Mucosa of descending colon (tissue), 3 donors: ENCODE results near the gene BTG4. TPM values are rescaled to one million over a fixed set of nuclear protein-coding genes. Genes with fewer than 3 reads are reported as not detected.

Experiments used
- ATAC-seq: fragments of 200-7000 bp; cut with Tn5 transposase; one replicate; pipeline ENCODE4 v1.9.1; 2020; ENCODE audit warnings: mild to moderate bottlenecking, moderate library complexity
- DNase-seq, 3 donors: peaks; one replicate each; pipeline ENCODE4 v3.0.0-alpha.2; 2020
- H3K36me3 ChIP-seq: fragments of 200-600 bp; one replicate; pipeline ENCODE4 v1.8.0; 2021; ENCODE audit warnings: low read depth, mild to moderate bottlenecking
- H3K4me1 ChIP-seq: fragments of 200-600 bp; one replicate; pipeline ENCODE4 v1.8.0; 2021; ENCODE audit warnings: low read depth, mild to moderate bottlenecking
- H3K4me3 ChIP-seq: fragments of 200-600 bp; one replicate; pipeline ENCODE4 v1.8.0; 2021; ENCODE audit warnings: mild to moderate bottlenecking
- H3K9me3 ChIP-seq: fragments of 200-600 bp; one replicate; pipeline ENCODE4 v1.8.0; 2021; ENCODE audit warnings: mild to moderate bottlenecking
- CTCF ChIP-seq: fragments of 200-600 bp; IDR thresholded peaks from one replicate; pipeline ENCODE4 v1.8.0; 2022; ENCODE audit warnings: antibody characterized with exemption, mild to moderate bottlenecking
- intact Hi-C, 2 donors: fragments of 100-400 bp; cut with DNase I in 1 of 2; cut with micrococcal nuclease in 1 of 2; formaldehyde crosslinking; loops; one replicate each; pipeline versions ENCODE4 v1.11.0 to v1.11.1; 2022; cut with DNase I, micrococcal nuclease
- total RNA-seq, 3 donors: library from RNA; stranded (reverse); fragmentation: NEBNext Ultra II Directional in 2 of 3; extraction: Animal tissue kit (Norgen Biotek cat#: 25700) in 2 of 3; gene quantifications; one replicate each; pipeline versions ENCODE4 v1.2.1 to v1.2.4, GENCODE V29; 2021 to 2023
- donor health status: DM: no; HTN: no; CAD: no; lungs with moderate emphysema.
- donor health status: DM: no; HTN: no; CAD: no.
- donor health status: DM: no; HTN: yes; CAD: no.

Gene BTG4
- total RNA-seq, 3 donors from 2014 or later = not detected

- TF ChIP-seq CTCF = no peak
- intact Hi-C loops = no loop called here
- Histone ChIP-seq H3K4me3 (no peak overlapping the region), H3K9me3 (no peaks in the 10 kb centered on the region), H3K4me1 (no peaks in the 10 kb centered on the region), H3K36me3 (no peaks in the 10 kb centered on the region)
- DNase-seq = no peak
- ATAC-seq = no peak
Observed at GRCh38 chr11:111549196-111549868, 37.1 kb upstream of the BTG4 start.

GRCh38 chr11:111548525-111548924 is 36.3 kb upstream of the BTG4 start:
- no peak overlapping the region for H3K4me3 ChIP-seq
- no peaks in the 10 kb centered on the region for H3K9me3 ChIP-seq
- no peaks in the 10 kb centered on the region for H3K36me3 ChIP-seq
- no peak for DNase-seq
- intact Hi-C loops = no loop called here
- no peak for TF ChIP-seq CTCF
- H3K4me1 ChIP-seq = no peaks in the 10 kb centered on the region
- ATAC-seq = no peak

GRCh38 chr11:111542606-111543275 is 30.6 kb upstream of the BTG4 start:
- intact Hi-C loops = no loop called here

GRCh38 chr11:111541254-111542061 is 29.3 kb upstream of the BTG4 start:
- H3K36me3 ChIP-seq = no peaks in the 10 kb centered on the region
- DNase-seq (peak in 2 of 3 donors; percentile 29 to 48), ATAC-seq (peak; percentile 31)
- H3K4me1 ChIP-seq = peaks cover 11% of the 10 kb centered on the region
- no peaks in the 10 kb centered on the region for H3K9me3 ChIP-seq
- H3K4me3 ChIP-seq = no peak overlapping the region
- TF ChIP-seq CTCF = no peak
- intact Hi-C loops = no loop called here

More at GRCh38 chr11:111542606-111543275, 30.6 kb upstream of the BTG4 start:
- peaks cover 11% of the 10 kb centered on the region for H3K4me1 ChIP-seq
- no peaks in the 10 kb centered on the region for H3K36me3 ChIP-seq
- no peak for ATAC-seq
- H3K4me3 ChIP-seq = no peak overlapping the region
- no peaks in the 10 kb centered on the region for H3K9me3 ChIP-seq
- no peak for TF ChIP-seq CTCF
- no peak for DNase-seq

GRCh38 chr11:111540937-111541253 is 28.7 kb upstream of the BTG4 start:
- ATAC-seq (peak; percentile 23), DNase-seq (peak in 1 of 3 donors; percentile 41)
- Histone ChIP-seq H3K36me3 (no peaks in the 10 kb centered on the region), H3K4me1 (peaks cover 11% of the 10 kb centered on the region), H3K4me3 (no peak overlapping the region), H3K9me3 (no peaks in the 10 kb centered on the region)
- intact Hi-C loops = no loop called here
- no peak for TF ChIP-seq CTCF
